DOHH2 (cell line): ENCODE measurements around the gene ARFGEF3.

ENCODE experiments used
- H3F3A ChIP-seq: fragments of 200-600 bp; sonication (generic), shearing (Covaris generic); 2 replicates; pipeline ENCODE4 v1.6.0; 2016; ENCODE audit warnings: antibody characterized with exemption, mild to moderate bottlenecking; ENCODE audit not compliant: control insufficient read depth, insufficient read depth
- H3K27ac ChIP-seq: fragments of 200-600 bp; sonication (generic); 2 replicates; pipeline ENCODE4 v1.5.1; 2014; ENCODE audit warnings: low read depth, mild to moderate bottlenecking, low read length, moderate library complexity
- H3K27me3 ChIP-seq: fragments of 200-600 bp; sonication (generic); 2 replicates; pipeline ENCODE4 v1.6.1; 2014; ENCODE audit warnings: mild to moderate bottlenecking, low read length, mixed read lengths; ENCODE audit not compliant: control insufficient read depth
- H3K36me3 ChIP-seq: fragments of 200-600 bp; sonication (generic); 2 replicates; pipeline ENCODE4 v1.6.1; 2014; ENCODE audit warnings: mild to moderate bottlenecking, low read length, moderate library complexity, mixed read lengths; ENCODE audit not compliant: control insufficient read depth
- H3K4me1 ChIP-seq: fragments of 200-600 bp; sonication (generic); 2 replicates; pipeline ENCODE4 v1.6.1; 2014; ENCODE audit warnings: mild to moderate bottlenecking, low read length, mixed read lengths; ENCODE audit not compliant: control insufficient read depth
- H3K4me2 ChIP-seq: fragments of 200-600 bp; sonication (generic); 2 replicates; pipeline ENCODE4 v1.6.0; 2014; ENCODE audit warnings: mild to moderate bottlenecking, low read length, moderate library complexity
- H3K4me3 ChIP-seq: fragments of 200-600 bp; sonication (generic); 2 replicates; pipeline ENCODE4 v1.5.1; 2014; ENCODE audit warnings: mild to moderate bottlenecking, low read length, mixed read lengths
- H3K79me2 ChIP-seq: fragments of 200-600 bp; sonication (generic); 2 replicates; pipeline ENCODE4 v1.6.1; 2014; ENCODE audit warnings: mild to moderate bottlenecking, low read length, mixed read lengths; ENCODE audit not compliant: control insufficient read depth
- H3K9me2 ChIP-seq: fragments of 200-600 bp; sonication (generic); replicated peaks from 2 replicates; pipeline ENCODE4 v1.6.1; 2014; ENCODE audit warnings: mild to moderate bottlenecking, low read length, mixed read lengths; ENCODE audit not compliant: control insufficient read depth
- H3K9me3 ChIP-seq: fragments of 200-600 bp; sonication (generic); 2 replicates; pipeline ENCODE4 v1.6.1; 2014; ENCODE audit warnings: antibody characterized with exemption, low read length, mixed read lengths; ENCODE audit not compliant: control insufficient read depth, insufficient read depth
- H4K20me1 ChIP-seq: fragments of 200-600 bp; sonication (generic); 2 replicates; pipeline ENCODE4 v1.6.0; 2014; ENCODE audit warnings: low read depth, mild to moderate bottlenecking, antibody characterized with exemption, low read length, moderate library complexity; ENCODE audit not compliant: control insufficient read depth, insufficient read depth
- EZH2phosphoT487 ChIP-seq: fragments of 200-600 bp; sonication (generic); IDR thresholded peaks from 2 replicates; pipeline ENCODE4 v1.6.1; 2017; ENCODE audit warnings: borderline replicate concordance, mild to moderate bottlenecking, antibody characterized with exemption, low read length, moderate library complexity, mixed read lengths
- TF ChIP-seq, protein P1 (sequence below): fragments of 200-600 bp; sonication (generic); IDR thresholded peaks from one replicate; pipeline ENCODE4 v1.5.1; 2014; ENCODE audit warnings: antibody characterized with exemption, mild to moderate bottlenecking, low read depth, low read length; ENCODE audit not compliant: poor library complexity, severe bottlenecking

Gene ARFGEF3

DNA sequence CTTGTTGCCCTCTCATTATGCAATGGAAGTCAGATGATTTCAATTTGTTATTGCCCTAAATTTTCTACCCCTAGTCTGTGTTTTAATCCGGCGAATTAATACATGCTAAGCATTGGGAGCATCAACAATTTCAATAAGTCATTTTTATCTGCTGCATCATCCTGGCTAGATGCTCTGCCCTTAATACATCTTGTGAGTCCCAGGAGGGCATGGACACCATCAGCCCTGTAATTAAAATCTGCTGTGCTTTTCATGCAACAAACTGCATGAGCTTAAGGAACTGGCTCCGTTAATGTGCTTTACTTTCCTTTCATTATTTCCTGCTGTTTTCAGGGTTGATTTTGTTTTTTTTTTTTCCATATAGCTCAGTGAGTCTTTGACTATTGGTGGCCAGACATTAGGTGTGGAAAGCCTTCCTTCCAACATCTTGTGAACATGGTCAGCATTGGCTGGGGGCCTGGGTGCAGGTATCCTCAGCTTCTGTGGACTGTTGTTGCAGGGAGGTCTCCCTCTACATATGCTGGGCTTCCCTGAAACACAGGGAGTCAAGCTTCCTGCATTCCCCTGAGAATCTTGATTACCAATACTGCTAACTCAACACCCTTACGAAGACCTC lies 65.1 kb downstream of the ARFGEF3 start:
- Histone ChIP-seq H3K9me2 (no peaks in the 10 kb centered on the region), H3K79me2 (no peaks in the 10 kb centered on the region), H3K27ac (no peak overlapping the region), H3K4me1 (peaks cover 5% of the 10 kb centered on the region), H3K9me3 (no peaks in the 10 kb centered on the region), H4K20me1 (no peaks in the 10 kb centered on the region), H3K4me2 (no peak overlapping the region), H3K4me3 (no peak overlapping the region), H3F3A (no peaks in the 10 kb centered on the region), H3K27me3 (no peaks in the 10 kb centered on the region), H3K36me3 (no peaks in the 10 kb centered on the region)
- TF ChIP-seq, protein P1, sequence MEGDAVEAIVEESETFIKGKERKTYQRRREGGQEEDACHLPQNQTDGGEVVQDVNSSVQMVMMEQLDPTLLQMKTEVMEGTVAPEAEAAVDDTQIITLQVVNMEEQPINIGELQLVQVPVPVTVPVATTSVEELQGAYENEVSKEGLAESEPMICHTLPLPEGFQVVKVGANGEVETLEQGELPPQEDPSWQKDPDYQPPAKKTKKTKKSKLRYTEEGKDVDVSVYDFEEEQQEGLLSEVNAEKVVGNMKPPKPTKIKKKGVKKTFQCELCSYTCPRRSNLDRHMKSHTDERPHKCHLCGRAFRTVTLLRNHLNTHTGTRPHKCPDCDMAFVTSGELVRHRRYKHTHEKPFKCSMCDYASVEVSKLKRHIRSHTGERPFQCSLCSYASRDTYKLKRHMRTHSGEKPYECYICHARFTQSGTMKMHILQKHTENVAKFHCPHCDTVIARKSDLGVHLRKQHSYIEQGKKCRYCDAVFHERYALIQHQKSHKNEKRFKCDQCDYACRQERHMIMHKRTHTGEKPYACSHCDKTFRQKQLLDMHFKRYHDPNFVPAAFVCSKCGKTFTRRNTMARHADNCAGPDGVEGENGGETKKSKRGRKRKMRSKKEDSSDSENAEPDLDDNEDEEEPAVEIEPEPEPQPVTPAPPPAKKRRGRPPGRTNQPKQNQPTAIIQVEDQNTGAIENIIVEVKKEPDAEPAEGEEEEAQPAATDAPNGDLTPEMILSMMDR, result no peak
- no peak for TF ChIP-seq EZH2phosphoT487

DNA sequence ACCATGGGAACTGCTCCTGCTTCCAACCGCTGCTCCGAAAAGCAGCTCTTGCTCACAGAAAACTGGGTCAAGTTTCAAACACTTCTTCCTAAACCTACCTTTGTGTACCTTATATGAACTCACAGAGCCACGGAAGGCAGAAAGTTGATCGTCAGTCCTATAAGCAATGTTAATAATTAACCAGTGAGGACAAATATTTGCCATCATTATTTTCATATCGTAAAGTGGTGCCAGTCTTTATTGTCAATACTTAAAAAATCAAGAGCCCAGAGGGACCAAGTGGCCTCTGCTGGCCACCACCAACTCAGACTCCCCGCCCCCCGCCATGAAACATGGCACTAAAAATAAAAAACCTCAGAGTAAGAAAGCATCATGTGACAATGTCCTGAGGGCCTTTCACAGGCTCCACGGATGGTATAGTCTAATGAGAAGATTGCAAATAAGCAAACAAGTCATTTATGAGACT lies 65.6 kb downstream of the ARFGEF3 start:
- Histone ChIP-seq H3K27ac (no peak overlapping the region), H3K4me3 (no peak overlapping the region), H3K4me2 (no peak overlapping the region), H4K20me1 (no peaks in the 10 kb centered on the region), H3K4me1 (peaks cover 7% of the 10 kb centered on the region), H3F3A (no peaks in the 10 kb centered on the region), H3K79me2 (no peaks in the 10 kb centered on the region), H3K9me3 (no peaks in the 10 kb centered on the region), H3K27me3 (no peaks in the 10 kb centered on the region), H3K9me2 (no peaks in the 10 kb centered on the region), H3K36me3 (no peaks in the 10 kb centered on the region)
- TF ChIP-seq, protein P1, result no peak

DNA sequence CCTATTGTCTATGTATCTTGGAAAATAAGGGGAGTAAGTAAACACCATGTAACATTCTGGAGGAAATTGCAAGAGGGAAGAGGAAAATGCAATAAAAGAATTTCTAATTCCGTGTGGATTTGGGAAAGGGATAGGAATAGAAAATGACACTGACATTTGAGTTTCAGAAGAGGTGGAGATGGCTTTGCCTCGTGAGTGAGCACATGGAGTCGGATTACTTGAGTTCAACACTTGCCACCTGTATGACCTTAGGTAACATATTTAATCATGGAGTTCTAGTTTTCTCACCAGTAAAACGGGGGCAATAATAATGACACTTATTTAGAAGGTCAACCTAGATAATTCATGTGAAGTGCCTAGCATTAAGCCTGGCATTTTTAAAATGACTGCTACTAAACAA lies 67.3 kb downstream of the ARFGEF3 start:
- Histone ChIP-seq H3K79me2 (no peaks in the 10 kb centered on the region), H3K36me3 (no peaks in the 10 kb centered on the region), H3K9me2 (no peaks in the 10 kb centered on the region), H3F3A (no peaks in the 10 kb centered on the region), H3K9me3 (no peaks in the 10 kb centered on the region), H3K4me2 (no peak overlapping the region), H3K27ac (no peak overlapping the region), H3K4me3 (no peak overlapping the region), H3K27me3 (no peaks in the 10 kb centered on the region), H3K4me1 (peaks cover 7% of the 10 kb centered on the region), H4K20me1 (no peaks in the 10 kb centered on the region)
- TF ChIP-seq, protein P1, result no peak
- no peak for TF ChIP-seq EZH2phosphoT487
